LNCAP (cell line): ENCODE results near the gene YJEFN3.

Experiments used
- CTCF ChIP-seq: fragments of 450-650 bp; IDR thresholded peaks from 2 replicates; pipeline ENCODE4 v1.5.1; 2017; ENCODE audit warnings: mild to moderate bottlenecking

The YJEFN3 gene

GRCh38 chr19:19529783-19530422 is 1.2 kb downstream of the YJEFN3 start:
- TF ChIP-seq CTCF = no peak

DNA sequence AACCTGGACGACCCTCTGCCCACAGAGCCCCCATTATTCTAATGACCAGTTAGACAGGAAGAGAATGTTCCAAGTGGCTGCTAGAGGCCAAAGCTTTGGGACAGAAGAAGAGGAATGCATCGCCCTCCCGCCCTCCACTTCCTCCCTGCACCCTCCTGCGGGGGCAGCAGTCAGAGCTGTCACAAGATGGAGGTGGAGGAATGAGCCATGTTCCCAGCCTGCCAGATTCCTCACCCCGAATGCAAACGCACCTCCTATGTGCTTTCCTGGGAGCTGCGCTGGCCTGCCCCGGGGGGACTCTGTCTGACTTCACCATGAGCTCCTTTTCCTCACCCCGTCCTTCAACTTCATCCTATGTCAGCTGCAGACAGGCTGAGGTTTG is 1.7 kb downstream of the YJEFN3 start:
- no peak for TF ChIP-seq CTCF

DNA sequence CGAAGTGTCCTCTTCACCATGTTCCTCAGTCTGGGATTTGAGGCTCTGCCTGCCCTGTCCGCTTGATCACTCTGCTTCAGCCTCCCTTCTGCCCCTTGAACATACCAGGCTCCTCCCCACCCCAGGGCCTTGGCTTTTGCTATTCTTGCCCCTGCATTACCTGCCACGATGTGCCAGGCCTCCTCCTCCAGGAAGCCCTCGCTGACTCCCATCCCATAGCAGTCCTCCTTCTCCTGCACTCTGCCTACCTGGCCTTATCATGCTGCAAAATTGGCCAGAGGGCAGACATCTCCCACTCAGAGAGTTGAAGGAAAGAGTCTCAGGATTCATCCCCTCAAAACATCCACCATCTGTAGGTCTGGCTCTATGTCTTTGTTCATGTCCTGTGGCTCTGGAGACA is 2.2 kb downstream of the YJEFN3 start:
- no peak for TF ChIP-seq CTCF

GRCh38 chr19:19531951-19532805 is 3.5 kb downstream of the YJEFN3 start:
- TF ChIP-seq CTCF = peak; percentile 97

GRCh38 chr19:19532806-19533701 is 4.3 kb downstream of the YJEFN3 start:
- no peak for TF ChIP-seq CTCF

DNA sequence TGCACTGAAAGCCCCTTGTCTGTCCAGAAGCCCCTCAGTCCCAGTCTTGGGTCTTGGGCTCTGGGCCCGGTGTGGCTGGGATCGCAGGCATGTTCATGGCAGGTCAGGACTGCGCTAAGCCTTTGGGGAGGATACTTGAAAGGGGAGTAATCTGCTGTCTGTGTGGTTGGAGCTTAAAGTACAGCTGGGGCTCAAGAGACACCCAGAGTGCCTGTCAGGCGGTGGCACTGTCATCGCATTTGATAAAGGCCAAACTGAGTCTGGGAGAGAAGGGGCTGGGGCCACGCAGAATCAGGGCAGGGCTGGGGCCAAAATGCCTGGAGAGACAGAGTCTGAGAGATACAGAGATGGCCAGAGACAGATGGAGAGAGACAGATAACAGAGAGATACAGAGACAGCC is 5.1 kb downstream of the YJEFN3 start:
- TF ChIP-seq CTCF = no peak

GRCh38 chr19:19534556-19535265 is 6.0 kb downstream of the YJEFN3 start:
- TF ChIP-seq CTCF = no peak
